8988T (cell line): ENCODE results near the gene EPB41L1.
A peak's percentile ranks its signal among the peaks of the same experiment; 100 is the strongest.
"Not testable (repeated sequence)": the region's sequence is repeated elsewhere in the genome, so short reads cannot be mapped to it uniquely, and the experiment has no call there.

Experiments used
- DNase-seq: peaks from one replicate; pipeline ENCODE4 v3.0.0; 2011

The EPB41L1 gene

GRCh38 chr20:36126836-36127527, 27.6 kb upstream of the EPB41L1 start:
- no peak for DNase-seq

DNA sequence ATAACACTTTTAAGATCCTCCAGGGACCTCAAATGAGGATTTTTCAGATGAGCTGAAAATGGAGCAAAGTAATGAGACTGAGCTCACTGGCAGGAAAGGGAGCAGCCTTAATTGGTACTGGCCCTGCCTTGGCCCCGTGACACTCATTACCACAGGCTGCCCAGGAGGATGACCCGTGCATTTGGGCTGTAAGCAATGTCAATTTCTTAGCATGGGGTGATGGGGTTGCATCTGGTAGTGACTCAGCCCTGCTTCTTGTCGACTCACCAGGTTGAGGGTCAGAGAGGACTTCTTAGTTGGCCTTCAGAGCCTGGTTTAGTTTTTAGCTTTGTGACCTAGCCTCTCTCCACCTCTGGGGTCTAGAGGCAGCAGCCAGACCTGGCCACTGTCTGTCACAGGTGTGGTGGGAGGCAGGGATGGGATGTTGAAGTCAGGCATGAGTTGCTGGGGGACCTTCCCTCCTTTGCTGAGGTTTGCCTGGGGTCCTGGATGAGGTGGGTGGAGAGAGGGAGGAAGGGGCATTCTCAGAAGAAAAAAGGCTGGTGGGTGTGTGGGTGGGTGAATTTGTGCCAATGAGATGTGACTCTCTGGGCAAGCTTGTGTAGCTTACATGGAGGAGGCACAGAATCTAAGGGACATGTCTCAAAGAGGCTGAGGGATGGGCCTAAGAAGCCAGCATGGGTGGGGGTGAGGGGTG, 25.9 kb upstream of the EPB41L1 start:
- DNase-seq = no peak

DNA sequence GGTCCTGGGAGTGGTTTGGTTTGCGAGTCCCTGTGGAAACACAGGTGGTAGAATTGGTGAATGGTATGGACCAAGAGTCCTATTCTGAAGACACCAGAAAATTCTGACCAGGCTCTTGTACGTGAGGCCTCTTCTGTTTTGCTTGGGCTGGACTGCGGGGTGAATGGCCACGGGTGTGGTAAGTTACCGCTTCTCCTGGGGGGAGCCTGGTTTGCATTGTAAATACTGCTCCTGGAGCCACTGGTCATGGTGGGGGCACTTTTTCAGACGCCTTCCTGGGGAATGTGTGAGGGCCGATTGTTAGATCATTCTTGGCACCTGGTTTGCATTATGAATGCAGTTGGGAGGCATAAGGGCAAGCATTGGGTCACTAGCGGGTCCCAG, 25.4 kb upstream of the EPB41L1 start:
- no peak for DNase-seq

- no peak for DNase-seq
Observed at GRCh38 chr20:36130390-36130789, 24.1 kb upstream of the EPB41L1 start.

DNA sequence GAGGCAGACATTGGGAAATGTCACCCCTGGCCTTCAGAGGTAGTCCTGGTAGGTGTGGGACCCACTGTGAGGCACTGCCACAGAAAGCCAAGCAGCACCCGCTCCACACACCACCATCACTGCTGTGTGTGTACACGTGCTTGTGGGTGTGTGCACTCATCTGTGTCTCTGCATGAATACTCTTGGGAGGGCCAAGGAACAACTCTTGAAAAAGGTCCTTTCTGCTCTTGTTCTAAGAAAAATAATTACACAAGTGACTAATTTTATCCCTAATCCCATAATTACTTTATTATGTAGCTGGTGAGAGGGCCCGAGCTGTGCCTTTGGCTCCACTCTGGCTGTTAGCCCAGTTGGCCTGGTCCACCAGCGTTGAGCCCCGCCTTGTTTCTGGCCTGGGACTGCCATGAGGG, 21.7 kb upstream of the EPB41L1 start:
- DNase-seq = no peak

DNA sequence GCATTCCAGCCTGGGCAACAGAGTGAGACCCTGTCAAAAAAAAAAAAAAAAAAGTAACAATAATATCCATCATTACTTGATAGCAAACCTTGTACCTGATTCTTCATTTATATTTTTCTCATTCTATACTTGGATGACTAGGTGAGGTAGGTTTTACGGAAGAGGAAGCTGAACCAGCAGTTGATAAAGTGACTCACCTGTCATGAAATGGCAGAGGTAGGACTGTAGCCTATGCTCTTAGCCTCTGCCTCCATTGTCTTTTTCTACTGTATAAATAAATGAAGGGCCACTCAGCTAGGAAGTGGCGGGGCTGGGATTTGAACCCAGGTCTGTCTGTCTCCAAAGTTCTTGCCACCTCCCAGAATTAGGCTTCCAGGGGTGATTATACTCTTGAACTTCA, 20.7 kb upstream of the EPB41L1 start:
- DNase-seq = no peak

DNA sequence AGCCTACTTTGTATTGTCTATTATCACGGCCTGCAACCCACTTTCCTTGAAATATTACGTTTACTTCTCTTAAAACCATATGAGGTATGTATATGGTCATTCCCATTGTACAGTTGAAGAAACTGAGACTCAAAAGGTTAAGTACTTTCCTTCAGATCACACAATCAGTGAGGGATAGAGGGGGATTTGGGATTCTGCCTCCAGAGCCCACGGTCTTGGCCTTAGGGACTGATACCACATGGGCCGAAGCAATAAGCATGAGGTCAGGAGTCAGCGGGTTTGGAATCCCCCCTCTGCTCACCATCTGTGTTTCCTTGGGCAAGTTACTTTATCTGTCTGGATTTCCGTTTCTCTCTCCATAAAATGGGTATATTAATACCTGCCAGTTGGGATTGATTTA, 19.4 kb upstream of the EPB41L1 start:
- DNase-seq = no peak

DNA sequence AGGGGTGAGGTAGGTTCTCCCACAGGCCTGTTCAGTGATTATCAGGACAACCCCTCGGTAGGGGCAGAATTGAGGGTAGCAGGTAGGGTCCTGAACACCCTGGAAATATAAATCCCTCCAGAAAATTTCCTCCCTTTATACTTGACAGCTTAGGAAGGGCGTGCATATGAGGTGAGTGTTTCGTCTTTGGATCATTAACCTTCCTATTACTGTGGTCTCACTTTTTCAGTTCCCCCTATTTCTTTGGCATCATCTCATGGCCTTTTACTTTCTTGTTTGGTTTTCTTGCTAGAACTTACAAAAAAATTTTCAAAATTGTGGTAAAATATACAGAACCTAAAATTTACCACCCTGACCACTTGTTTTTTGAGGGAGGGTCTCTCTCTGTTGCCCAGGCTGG, 18.7 kb upstream of the EPB41L1 start:
- DNase-seq = no peak

DNA sequence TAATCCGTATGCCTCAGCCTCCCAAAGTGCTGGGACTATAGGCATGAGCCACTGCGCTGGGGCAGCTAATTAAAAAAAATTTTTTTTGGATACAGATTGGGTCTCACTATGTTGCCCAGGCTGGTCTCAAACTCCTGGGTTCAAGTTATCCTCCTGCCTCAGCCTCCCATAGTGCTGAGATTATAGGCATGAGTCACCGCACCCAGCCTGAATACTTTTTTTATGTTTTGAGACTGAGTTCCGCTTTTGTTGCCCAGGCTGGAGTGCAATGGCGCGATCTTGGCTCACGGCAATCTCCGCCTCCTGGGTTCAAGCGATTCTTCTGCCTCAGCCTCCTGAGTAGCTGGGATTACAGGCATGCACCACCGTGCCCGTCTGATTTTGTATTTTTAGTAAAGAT, 17.2 kb upstream of the EPB41L1 start:
- not testable (repeated sequence) for DNase-seq

DNA sequence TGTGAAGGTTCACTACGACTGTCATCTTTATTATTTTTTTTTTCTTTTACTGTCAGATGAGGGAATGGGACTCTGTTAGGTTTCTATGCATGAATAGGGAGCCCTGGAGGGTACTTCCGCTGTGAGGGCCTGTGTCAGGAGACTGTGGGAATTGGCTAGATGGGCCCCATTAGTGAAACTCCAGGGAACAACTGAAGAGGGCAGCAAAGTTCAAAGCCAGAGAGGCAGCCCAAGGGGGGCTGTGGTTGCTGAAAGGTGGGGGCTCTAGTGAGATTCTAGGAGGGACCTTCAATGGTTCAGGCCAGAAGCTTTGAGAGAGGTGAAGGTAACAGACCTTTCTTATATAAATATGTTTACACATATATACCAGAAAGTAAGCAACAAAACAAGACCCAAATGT, 13.2 kb upstream of the EPB41L1 start:
- DNase-seq = no peak

DNA sequence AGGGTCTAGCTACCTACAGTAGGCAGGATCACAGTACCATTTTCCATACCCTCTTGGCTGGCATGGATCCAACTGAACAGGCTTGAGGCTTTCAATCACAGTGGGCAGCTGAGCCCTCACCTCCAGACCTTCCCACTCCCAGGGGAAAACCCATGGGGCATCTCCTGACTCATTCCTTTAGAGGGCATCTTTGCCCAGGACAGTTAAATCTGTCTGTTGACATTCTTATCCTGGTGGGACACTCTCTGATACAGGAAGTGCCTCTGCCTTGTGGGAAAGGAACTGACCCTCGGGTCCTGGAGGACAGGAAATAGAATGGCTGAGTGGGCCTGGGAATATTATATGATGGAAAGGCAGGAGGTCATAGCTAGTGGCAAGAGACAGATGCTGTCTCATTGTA, 10.2 kb upstream of the EPB41L1 start:
- no peak for DNase-seq

- DNase-seq = no peak
Observed at GRCh38 chr20:36145877-36146707, 8.4 kb upstream of the EPB41L1 start.

DNA sequence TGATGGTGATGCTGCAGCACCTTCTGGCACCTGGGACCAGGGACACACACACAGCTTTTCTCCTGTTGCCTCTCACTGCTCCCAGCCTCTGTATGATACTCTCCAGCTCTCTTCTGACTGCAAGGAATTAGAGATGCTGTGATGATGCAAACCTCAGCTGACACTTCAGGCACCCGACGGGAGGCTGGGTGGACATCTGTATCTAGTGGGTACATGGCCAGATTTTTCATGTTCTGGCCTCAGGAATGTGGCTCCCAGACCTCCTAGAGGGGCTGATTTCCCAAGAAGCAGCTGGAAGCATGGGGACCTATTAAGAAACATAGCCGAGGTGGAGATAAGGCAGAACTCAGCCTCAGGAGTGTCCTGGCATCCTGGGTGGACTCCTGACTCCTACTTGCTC, 6.8 kb upstream of the EPB41L1 start:
- no peak for DNase-seq

GRCh38 chr20:36148439-36148838, 6.1 kb upstream of the EPB41L1 start:
- no peak for DNase-seq

- no peak for DNase-seq
Observed at GRCh38 chr20:36149012-36149411, 5.5 kb upstream of the EPB41L1 start.

GRCh38 chr20:36149469-36149868, 5.1 kb upstream of the EPB41L1 start:
- DNase-seq = no peak

- DNase-seq = no peak
Observed at GRCh38 chr20:36150489-36150846, 4.1 kb upstream of the EPB41L1 start.

DNA sequence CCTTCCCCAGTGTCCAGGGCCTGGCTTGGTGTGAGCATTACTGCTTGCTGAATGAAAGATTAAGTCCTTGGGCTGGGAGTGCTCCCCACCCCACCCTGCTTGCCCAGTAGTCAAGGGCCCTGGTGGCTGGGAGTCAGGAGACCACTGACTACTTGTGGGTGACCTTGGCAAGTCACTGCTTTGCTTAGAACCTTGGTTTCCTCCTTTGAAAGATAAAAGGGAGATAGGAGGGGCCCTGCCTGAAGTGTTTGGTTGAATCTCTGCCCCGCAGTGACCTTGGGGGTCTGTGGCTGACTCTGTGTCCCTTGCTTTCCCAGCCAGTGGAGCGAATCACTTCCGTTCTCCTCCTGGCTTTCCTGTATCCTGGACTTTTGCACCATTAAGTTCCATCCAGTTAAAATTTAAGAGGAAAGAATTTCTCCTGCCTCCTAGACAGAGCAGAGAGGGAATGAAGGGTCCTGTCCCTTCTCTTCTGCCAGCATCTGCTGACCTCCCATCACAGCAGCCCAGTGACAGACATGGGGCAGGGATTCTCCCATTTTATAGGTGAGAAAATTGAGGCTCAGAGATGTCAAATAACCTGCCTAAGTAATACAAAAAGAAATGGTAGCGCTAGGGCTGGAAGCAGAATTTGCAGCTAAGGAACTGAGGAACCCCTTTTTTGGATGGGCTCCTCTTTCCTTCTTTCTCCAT, 3.5 kb upstream of the EPB41L1 start:
- no peak for DNase-seq

DNA sequence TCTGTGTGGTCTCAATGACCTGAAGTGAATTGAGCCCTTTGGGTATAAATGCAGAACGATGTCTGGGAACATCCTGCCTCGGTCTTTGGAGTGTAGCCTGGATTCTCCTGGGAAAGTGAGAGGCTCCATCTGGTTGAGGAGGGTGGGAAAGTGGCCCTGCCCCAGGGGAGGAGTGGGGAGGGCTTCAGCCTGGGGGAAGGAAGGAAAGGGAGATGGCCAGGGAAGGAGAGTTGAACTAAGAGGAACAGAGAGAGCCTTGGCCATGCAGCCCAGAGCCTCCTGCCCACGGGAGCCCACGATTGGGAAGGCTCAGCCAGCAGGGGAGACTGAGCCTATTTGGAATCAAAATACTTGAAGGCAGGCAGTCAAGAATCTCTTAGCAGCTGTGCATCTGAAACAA, 2.3 kb upstream of the EPB41L1 start:
- no peak for DNase-seq

GRCh38 chr20:36153204-36153603, 1.3 kb upstream of the EPB41L1 start:
- DNase-seq = no peak

GRCh38 chr20:36153736-36154699, 522 bp upstream of the EPB41L1 start:
- peak; percentile 79 for DNase-seq

GRCh38 chr20:36155629-36155971, 1.1 kb downstream of the EPB41L1 start:
- no peak for DNase-seq
